ENCODE measurements around the gene PGLYRP2.

PGLYRP2 gene, protein sequence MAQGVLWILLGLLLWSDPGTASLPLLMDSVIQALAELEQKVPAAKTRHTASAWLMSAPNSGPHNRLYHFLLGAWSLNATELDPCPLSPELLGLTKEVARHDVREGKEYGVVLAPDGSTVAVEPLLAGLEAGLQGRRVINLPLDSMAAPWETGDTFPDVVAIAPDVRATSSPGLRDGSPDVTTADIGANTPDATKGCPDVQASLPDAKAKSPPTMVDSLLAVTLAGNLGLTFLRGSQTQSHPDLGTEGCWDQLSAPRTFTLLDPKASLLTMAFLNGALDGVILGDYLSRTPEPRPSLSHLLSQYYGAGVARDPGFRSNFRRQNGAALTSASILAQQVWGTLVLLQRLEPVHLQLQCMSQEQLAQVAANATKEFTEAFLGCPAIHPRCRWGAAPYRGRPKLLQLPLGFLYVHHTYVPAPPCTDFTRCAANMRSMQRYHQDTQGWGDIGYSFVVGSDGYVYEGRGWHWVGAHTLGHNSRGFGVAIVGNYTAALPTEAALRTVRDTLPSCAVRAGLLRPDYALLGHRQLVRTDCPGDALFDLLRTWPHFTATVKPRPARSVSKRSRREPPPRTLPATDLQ

DNA sequence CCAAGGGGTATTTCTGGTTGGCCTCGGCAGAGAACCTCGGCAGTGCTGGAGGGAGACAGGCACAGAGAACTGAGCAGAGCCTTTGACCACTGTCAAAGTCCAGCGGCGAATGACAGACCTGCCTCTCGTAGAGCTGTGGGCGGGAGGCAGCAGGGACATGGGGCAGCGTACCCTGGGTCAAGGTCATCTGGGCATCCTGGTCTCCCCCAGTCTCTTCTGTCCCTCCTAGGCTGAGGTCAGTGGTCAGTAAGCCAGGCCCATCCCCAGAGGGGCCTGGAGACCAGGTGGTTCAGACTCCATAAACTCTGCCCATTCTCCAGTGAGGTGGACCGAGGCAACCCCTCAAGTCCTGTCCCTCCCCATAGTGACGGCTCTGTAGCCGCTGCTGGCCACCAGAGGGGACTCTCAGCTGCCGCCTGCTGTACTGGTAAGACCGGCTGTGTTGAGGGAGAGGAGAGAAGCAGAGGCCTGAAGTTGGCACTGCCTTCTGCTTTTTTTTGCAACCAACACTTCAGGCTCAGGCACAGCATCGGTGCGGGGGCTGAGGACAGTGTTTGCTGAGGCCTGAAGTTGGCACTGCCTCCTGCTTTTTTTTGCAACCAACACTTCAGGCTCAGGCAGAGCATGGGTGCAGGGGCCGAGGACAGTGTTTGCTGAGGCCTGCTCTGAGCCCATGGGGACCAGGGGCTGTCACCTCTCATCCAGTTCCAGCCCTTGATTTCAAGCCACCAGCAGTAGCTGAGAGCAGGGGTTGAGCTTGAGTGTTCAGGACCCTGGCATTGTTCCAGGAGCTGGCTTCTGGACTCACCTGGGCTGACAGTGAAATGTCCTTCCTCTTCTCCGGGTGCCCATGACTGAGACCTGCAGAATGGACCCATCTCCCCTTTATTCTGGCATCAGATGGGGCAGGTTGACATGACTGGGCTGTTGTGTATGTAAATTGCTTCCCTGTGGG lies at the start of gene PGLYRP2:
PGLYRP2 (minus strand) TSS at position 111 of the 955 bp plus-strand sequence. CDS start 130 bp downstream, outside the sequence.
- TF ChIP-seq, protein P1, sequence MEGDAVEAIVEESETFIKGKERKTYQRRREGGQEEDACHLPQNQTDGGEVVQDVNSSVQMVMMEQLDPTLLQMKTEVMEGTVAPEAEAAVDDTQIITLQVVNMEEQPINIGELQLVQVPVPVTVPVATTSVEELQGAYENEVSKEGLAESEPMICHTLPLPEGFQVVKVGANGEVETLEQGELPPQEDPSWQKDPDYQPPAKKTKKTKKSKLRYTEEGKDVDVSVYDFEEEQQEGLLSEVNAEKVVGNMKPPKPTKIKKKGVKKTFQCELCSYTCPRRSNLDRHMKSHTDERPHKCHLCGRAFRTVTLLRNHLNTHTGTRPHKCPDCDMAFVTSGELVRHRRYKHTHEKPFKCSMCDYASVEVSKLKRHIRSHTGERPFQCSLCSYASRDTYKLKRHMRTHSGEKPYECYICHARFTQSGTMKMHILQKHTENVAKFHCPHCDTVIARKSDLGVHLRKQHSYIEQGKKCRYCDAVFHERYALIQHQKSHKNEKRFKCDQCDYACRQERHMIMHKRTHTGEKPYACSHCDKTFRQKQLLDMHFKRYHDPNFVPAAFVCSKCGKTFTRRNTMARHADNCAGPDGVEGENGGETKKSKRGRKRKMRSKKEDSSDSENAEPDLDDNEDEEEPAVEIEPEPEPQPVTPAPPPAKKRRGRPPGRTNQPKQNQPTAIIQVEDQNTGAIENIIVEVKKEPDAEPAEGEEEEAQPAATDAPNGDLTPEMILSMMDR (IDR thresholded peaks at IDR 0.05; ENCODE audit: borderline replicate concordance, extremely low read depth, low read length, poor library complexity, severe bottlenecking) = no peak
- no peak for TF ChIP-seq EZH2 (IDR thresholded peaks at IDR 0.05; ENCODE audit: borderline replicate concordance, low read depth, low read length, severe bottlenecking)
- H3K36me3 ChIP-seq (ENCODE audit: insufficient read depth, low read length) = no peaks in the 10 kb centered on the region
- no peak within 1 kb of the TSS for H3K4me2 ChIP-seq (ENCODE audit: insufficient read depth, low read length)
- no peak within 1 kb of the TSS for H3K4me3 ChIP-seq (ENCODE audit: low read depth in 1 of 2, low read length in 2 of 2)
- H3K27ac ChIP-seq (ENCODE audit: low read length) = no peak within 1 kb of the TSS
- no peak within 1 kb of the TSS for H3K9ac ChIP-seq (ENCODE audit: low read depth, low read length)
- H3K4me1 ChIP-seq (ENCODE audit: insufficient read depth, low read length) = no peaks in the 10 kb centered on the region
- H2AFZ ChIP-seq (ENCODE audit: low read depth, low read length) = no peak within 1 kb of the TSS
- ATAC-seq (ENCODE audit: insufficient read depth, low read depth) (no peak), DNase-seq (no peak)
- no peaks in the 10 kb centered on the region for H3K27me3 ChIP-seq (ENCODE audit: insufficient read depth, low read length, poor library complexity)
- no peaks in the 10 kb centered on the region for H3K9me3 ChIP-seq (ENCODE audit: insufficient read depth, low read length, severe bottlenecking)
- H4K20me1 ChIP-seq (ENCODE audit: insufficient read depth, low read length) = no peaks in the 10 kb centered on the region
- H3K79me2 ChIP-seq (ENCODE audit: insufficient read depth, low read length) = no peaks in the 10 kb centered on the region

DNA sequence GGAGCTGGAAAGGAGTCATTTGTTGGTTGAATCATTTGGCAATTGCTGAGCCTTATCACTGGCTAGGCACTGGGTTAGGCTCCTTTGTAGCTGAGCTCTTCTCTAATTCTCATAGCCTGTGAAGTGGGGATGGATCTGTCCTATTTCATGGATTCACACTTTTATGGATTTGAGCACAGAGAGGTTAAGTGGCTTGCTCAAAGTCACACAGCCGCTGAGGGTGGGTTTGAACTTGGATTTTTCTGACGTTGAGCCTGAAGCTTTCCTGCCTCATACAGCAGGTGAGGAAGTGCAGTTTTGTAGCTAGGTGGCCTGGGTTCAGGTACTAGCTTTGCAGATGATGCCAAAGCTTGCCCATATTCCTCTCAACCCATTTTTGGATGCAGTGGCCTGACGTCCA lies 48.4 kb upstream of the PGLYRP2 start:
- Histone ChIP-seq H3K4me2 (ENCODE audit: insufficient read depth, low read length) (no peak overlapping the region), H3K4me1 (ENCODE audit: insufficient read depth, low read length) (no peaks in the 10 kb centered on the region), H3K27ac (ENCODE audit: low read length) (no peak overlapping the region), H4K20me1 (ENCODE audit: insufficient read depth, low read length) (no peaks in the 10 kb centered on the region), H3K79me2 (ENCODE audit: insufficient read depth, low read length) (no peaks in the 10 kb centered on the region), H2AFZ (ENCODE audit: low read depth, low read length) (no peak overlapping the region), H3K4me3 (ENCODE audit: low read depth in 1 of 2, low read length in 2 of 2) (no peak overlapping the region), H3K9ac (ENCODE audit: low read depth, low read length) (no peak overlapping the region), H3K9me3 (ENCODE audit: insufficient read depth, low read length, severe bottlenecking) (no peaks in the 10 kb centered on the region), H3K27me3 (ENCODE audit: insufficient read depth, low read length, poor library complexity) (no peaks in the 10 kb centered on the region), H3K36me3 (ENCODE audit: insufficient read depth, low read length) (no peaks in the 10 kb centered on the region)
- DNase-seq = no peak
- no peak for TF ChIP-seq EZH2 (IDR thresholded peaks at IDR 0.05; ENCODE audit: borderline replicate concordance, low read depth, low read length, severe bottlenecking)
- no peak for ATAC-seq (ENCODE audit: insufficient read depth, low read depth)

DNA sequence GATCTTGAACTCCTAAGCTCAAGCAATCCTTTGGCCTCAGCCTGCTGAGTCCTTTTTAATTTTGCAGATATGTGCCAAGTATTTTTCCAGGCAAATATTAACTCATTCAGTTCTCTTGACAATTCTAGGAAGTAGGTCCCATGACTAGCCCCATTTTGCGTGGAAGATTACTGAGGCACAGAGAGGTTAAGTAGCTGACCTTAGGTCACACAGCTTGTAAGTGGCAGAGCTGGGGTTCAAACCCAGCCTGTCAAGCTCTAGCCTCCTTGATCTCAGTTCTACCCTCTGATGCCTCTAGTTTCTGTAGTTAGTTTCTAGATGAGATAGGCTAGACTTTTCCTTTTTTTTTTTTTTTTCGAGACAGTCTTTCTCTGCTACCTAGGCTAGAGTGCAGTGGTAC lies 47.1 kb upstream of the PGLYRP2 start:
- Histone ChIP-seq H3K27ac (ENCODE audit: low read length) (no peak overlapping the region), H4K20me1 (ENCODE audit: insufficient read depth, low read length) (no peaks in the 10 kb centered on the region), H2AFZ (ENCODE audit: low read depth, low read length) (no peak overlapping the region), H3K4me1 (ENCODE audit: insufficient read depth, low read length) (no peaks in the 10 kb centered on the region), H3K9me3 (ENCODE audit: insufficient read depth, low read length, severe bottlenecking) (no peaks in the 10 kb centered on the region), H3K4me2 (ENCODE audit: insufficient read depth, low read length) (no peak overlapping the region), H3K79me2 (ENCODE audit: insufficient read depth, low read length) (no peaks in the 10 kb centered on the region), H3K36me3 (ENCODE audit: insufficient read depth, low read length) (no peaks in the 10 kb centered on the region), H3K9ac (ENCODE audit: low read depth, low read length) (no peak overlapping the region), H3K27me3 (ENCODE audit: insufficient read depth, low read length, poor library complexity) (no peaks in the 10 kb centered on the region), H3K4me3 (ENCODE audit: low read depth in 1 of 2, low read length in 2 of 2) (no peak overlapping the region)
- TF ChIP-seq, protein P1 (IDR thresholded peaks at IDR 0.05; ENCODE audit: borderline replicate concordance, extremely low read depth, low read length, poor library complexity, severe bottlenecking) = no peak
- no peak for TF ChIP-seq EZH2 (IDR thresholded peaks at IDR 0.05; ENCODE audit: borderline replicate concordance, low read depth, low read length, severe bottlenecking)
- no peak for ATAC-seq (ENCODE audit: insufficient read depth, low read depth)
- DNase-seq = no peak
